Esophagus muscularis mucosa (tissue), 4 donors: ENCODE results near the gene TBC1D9.

ENCODE experiments used
- EP300 ChIP-seq: sonication (generic); formaldehyde crosslinking; IDR thresholded peaks from one replicate; pipeline ENCODE4 v1.6.1; 2017; ENCODE audit warnings: antibody characterized with exemption
- POLR2A ChIP-seq: fragments of 450-650 bp; IDR thresholded peaks from one replicate; pipeline ENCODE4 v1.6.1; 2017; ENCODE audit warnings: antibody characterized with exemption, moderate library complexity, mild to moderate bottlenecking, low read depth
- TF ChIP-seq, protein P1 (sequence below), 3 experiments: fragments of 200-600 bp in 2 of 3; fragments of 450-650 bp in 1 of 3; sonication (generic) in 2 of 3; IDR thresholded peaks; one replicate each; pipeline ENCODE4 v1.5.1; 2017 to 2019; ENCODE audit warnings: antibody characterized with exemption in 3 of 3, mild to moderate bottlenecking in 2 of 3, moderate library complexity in 1 of 3

DNA sequence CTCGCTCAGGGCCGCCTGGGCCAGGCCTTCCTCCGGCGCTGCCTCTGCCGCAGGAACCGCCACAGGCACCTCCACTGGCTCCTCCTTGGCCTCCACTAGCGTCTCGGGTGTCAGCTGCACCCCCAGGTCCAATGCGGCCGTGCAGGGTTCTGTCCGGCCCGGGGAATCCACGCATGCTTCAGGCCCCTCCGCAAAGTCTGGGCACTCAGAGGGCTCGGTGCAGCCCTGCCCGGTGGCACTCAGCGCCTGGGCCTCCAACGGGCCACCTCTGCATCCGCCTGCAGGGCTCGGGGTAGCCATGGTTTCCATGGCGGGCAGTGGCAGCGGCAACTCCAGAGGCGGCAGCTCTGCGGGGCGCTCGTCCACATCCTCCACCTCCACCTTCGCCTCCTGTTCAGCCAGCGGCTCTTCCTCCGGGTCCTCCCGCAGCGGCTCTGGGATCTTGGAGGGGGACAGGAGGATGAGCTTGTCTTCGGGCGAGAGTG lies 112.6 kb downstream of the TBC1D9 start:
- no peak for TF ChIP-seq POLR2A
- TF ChIP-seq, protein P1, sequence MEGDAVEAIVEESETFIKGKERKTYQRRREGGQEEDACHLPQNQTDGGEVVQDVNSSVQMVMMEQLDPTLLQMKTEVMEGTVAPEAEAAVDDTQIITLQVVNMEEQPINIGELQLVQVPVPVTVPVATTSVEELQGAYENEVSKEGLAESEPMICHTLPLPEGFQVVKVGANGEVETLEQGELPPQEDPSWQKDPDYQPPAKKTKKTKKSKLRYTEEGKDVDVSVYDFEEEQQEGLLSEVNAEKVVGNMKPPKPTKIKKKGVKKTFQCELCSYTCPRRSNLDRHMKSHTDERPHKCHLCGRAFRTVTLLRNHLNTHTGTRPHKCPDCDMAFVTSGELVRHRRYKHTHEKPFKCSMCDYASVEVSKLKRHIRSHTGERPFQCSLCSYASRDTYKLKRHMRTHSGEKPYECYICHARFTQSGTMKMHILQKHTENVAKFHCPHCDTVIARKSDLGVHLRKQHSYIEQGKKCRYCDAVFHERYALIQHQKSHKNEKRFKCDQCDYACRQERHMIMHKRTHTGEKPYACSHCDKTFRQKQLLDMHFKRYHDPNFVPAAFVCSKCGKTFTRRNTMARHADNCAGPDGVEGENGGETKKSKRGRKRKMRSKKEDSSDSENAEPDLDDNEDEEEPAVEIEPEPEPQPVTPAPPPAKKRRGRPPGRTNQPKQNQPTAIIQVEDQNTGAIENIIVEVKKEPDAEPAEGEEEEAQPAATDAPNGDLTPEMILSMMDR (IDR thresholded peaks at IDR 0.05): no peak
- TF ChIP-seq EP300: no peak
